GM18502 (cell line): Measurements from ENCODE around the gene RPA1.

Experiments
- ATAC-seq: cut with Tn5 transposase; IDR thresholded peaks from one replicate; pipeline ENCODE4 v1.9.1; 2021; ENCODE audit warnings: mild to moderate bottlenecking; ENCODE audit not compliant: unreplicated experiment, poor library complexity

RPA1 gene

DNA sequence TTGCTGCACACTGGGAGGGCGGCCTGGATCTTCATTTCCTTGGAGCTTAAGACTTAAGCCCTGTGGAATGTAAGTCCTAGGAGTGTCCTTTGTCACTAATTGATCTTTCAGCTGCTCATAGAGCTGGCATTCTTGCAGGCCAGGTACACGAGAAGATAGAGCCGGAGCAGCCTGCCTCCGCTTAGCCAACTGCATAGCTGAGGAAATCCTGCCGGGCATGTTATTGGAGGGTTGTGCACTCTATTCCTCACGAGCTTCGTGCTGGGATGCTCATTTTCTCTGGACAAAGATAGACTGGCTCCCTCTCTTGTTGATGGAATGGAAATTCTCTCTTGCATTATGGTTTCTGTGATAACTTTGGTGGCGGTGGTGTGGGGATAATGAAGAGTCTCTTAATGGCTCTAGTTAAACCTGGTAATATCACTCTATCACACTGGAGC is 76.9 kb downstream of the RPA1 start:
- no peak for ATAC-seq

DNA sequence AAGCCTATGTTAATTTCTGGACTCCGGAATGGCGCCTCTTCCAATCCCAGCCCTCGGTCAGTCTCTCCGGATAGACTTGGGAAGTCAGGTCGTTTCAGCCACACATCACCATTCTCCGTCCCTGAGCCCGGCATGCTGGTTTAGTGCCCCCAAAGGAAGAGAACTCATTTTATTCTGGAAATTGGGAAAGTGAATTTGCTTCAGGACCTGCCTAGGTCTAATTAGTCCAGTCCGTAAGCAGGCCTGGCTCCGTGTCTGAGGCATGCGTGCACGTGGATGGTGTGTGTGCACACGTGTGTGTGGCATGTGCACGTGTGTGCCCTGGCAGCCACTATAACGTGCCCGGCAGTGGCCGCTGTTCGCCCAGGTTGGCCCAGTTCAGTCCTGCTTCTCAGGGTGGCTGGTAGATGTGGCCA is 77.4 kb downstream of the RPA1 start:
- no peak for ATAC-seq

DNA sequence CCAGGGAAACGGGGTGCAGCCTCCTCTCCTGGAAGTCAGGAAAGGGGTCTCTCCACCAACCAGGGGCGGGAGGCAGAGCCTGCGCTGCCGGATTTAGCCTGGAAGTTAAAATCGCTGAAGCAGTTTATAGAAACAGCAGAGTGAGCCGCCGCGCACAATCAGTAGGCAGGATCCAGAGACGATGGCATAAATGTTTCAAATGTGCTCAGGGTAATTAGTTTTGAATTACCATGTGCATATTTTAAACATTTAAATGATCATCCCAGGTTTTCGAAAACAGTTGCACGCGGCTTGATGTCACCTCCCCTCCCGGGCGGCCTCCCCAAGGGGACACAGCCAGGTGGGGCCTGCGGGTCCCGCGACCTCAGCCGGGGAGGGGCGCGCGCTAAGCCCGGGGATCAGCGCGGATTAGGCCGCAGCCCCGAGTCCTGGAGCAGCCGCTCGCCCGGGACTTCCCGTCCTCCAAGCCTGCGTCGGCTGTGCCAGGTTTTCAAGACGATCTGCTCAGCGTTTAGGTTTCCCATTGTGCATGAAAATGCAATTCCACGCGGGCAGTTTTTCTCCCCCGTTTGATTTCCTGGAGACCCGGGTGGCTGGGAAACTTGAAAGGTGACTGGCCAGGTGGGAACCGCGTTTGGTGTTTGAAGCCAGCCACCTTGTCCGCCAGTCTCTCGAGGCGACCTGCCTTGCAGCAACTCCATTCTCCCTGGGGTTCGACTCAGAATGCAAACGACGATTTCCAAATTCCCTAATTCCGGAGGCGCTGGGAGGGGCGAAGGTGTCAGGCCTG is 78.3 kb downstream of the RPA1 start:
- ATAC-seq = no peak

DNA sequence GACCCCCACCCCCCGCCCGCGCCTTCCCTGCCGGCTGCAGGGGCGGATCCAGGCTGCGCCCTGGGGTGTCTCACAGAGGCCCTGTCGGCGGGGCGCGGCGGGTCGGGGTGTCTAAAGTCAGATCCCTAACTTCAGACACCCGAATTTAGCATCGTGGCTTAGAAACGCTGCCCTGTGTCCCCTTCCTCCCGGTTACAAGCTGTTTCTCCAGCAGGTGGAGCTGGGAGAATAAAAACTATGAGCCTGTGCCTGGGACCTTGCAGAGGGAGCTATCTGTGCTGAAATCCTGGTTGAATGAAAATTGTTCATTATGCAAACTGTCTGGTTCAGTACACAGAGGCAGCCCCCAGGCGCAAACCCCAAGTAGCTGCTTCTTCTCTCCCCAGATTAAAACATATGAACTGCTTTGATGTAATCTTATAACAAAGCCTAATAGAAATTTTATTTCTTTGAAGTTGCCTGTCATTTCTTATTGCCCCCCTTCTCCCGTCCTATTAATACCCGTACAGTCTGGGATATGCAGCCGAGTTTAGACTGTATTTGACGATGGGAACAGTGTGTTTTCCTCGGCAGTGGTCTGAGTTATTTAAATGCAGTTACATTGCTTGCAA is 79.0 kb downstream of the RPA1 start:
- no peak for ATAC-seq

DNA sequence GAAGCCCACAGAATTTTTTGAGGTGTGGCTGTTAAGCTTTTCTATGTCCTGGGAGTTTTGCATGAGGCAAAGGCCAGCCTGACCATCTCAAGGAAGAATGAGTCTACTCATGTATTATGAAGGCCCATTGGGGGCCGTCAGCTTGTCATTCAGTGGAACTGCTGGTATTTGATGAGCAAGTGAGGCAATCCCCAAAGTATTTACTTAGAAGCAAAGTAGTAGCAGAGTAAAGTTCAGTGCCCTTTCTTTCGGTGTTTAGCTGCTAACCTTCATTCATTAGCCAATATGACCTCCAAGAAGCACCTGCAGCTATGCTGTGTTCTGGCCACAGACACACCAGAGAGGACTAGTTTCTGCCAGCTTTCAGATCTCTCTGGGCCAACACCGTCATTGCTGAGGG is 80.2 kb downstream of the RPA1 start:
- no peak for ATAC-seq

DNA sequence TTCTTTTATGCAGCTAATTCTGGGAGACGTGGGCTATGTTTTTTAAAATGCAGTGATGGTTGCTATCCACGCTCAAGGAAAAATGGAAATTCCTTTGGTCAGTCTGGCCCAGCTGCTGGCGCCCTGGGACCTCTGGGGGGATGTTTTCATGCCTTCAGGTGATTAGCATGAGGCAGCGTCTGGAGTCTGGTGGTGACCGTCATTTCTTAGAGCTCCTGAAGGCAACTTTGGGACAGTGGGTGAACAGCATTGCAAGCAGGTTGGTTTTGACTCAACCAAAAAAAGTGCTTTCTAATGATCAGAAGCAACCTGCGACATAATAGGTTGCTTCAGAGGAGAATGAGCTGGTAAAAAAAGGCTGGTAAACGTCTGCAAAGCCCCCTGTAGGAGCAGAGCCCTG is 82.3 kb downstream of the RPA1 start:
- no peak for ATAC-seq

DNA sequence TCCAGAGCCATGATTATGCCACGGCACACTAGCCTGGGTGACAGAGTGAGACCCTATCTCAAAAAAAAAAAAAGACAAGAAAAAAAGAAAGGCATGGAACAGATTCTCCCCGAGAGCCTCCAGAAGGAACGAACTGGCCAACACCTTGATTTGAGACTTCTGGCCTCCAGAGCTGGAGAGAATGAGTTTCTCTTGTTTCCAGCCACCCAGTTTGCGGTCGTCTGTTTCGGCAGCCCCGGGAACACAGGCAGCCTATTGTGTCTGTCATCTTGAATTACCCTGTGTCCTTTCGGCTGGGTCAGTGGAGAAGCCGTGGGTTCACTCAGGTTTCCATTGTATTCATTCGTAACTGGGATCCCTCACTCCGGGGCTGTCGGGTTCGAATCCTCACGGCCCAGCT is 83.9 kb downstream of the RPA1 start:
- no peak for ATAC-seq

DNA sequence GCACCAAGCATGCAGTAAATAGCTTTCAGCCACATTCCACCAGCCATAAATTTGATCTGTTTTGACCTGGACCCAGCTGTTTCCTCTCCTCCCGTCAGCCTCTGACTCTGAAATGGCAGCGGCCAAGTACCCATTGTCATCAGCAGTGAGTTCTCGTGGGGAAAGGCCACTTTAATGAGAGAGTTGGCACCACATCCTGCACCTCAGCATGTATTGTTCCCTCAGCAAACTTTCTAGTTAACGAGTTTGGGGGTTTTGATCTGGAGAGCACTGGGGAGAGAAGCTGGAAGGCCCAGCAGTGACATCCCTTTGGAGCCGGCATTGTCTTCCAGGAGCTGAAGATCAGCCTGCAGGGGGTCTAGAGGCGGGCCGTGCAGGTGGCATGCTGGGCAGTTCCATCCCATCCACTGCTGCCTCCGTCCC is 84.9 kb downstream of the RPA1 start:
- ATAC-seq = no peak

DNA sequence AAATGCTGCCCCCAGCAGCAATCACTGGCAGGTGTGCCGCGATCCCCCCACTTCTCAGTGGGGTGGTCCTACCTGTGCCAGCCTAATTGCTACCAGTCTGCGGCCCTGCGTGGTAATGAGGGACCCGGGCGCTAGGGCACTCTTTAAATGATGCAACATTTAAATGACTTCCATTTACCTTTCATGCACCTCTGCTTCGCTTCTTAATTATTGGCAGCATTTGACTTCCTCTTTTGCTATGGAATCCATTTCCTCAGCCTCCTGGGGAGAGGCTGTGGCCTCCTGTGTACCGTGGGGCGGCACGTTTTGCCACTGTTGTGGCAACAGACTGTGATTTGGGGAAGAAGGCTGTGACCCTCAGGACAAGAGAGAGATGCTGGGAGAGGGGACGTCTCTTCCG is 86.1 kb downstream of the RPA1 start:
- no peak for ATAC-seq

DNA sequence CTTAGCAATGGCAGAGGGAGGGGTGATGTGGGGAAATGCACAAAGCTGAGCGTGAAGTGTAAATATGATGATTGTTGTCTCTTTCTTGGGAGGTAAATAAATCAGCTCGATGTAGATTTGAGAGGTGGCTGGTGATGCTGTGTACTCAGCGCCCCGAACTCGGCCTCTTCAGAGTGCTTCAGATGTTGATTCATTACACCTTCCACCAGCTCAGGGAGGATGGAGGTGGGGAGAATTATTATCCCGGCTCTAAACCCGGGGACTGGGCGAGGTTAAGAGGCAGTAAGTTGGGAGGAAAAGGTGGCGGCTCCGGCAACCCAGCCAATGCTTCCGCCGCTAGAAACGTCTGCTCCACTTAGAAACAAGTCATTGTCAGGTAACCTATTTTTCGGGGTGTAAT is 86.5 kb downstream of the RPA1 start:
- no peak for ATAC-seq

DNA sequence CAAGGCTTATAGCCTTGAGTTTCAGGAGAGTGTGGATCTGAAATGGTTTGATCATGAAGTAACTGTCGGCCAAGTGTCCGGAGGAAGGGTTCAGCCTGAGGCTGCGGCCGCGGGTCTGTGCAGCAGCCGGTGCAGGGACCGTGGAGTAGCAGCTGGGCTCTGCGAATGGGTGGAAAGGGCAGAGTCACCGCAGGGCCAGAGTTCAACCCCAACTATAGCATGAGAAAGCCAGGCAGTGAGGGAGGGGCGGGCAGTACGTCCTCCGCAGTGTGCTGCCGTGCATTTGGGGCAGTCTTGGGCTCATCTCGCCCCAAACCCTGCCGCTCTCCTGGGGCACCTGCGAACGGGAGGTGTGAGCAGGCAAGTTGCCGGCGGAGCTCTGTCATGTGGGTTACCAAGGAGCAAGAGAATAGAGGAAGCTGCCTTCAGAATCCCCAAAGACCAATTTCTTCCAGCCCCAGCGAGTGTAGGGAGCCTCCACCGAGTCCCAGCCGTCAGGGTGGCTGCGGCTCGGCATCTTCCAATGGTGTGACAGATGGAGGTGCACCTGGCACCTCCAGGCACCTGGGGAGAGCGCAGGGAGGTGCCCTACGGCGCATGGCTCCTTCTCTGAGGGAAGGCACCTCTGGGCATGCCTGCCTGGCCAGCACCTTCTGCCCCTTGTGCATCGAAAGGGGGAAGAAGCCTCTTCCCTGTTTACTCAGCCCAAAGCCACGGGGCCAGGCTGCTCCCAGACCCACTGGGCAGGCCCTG is 87.3 kb downstream of the RPA1 start:
- no peak for ATAC-seq

DNA sequence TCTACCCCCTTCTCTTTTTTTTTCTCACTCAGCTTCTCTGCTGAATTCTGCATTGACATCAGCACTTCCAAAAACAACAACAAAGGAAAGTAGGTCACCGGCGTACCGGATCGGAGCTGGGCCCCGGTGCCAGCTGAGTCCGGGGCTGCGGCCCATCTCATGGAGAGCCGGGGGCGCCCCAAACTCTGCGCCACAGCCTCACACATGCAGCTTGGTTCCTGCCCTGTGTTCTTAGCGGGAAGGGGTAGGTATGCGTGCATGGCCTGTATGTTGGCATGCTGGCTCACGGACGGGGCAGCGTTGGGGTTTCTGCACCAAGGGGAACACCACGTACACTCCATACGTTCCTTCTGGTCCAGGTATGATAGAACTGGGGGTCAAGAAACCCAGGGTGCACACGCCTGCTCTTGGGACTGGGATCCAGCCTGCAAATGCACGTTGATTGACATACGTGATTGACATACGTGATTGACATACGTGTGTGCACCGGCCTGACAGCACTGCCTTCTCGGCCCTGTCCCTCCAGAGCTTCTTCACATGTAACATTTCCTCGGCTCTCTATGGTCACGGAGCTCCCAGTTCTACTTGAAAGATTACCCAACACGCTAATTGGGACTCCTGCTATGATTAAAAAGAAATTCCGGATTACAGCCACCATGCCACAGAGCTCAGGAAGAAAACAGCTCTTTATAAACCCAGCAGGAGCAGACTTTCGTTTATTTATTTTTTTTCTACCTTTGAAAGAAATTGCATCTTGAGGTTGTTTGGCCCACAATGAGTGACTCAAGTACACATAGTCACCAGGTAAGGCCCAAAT is 88.7 kb downstream of the RPA1 start:
- no peak for ATAC-seq

DNA sequence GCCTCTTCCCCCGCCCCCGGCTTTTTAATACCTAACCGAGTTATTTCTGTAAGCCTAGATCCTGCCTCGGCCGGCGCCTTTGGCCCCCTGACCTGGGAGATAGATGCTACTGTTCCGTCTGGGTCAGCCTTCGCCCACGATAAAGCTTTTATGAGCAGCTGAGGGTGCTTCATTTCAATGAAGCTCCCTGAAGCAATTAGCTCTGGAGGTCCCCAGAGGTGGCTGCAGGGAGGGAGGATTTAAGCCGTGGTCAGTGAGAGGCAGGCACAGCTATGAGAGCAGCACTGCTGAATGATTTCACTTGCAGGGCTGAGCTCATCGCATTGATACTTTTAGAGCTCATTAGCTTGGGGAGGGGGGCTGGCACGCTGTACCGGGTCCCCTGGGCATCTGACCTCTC is 89.4 kb downstream of the RPA1 start:
- ATAC-seq = no peak

DNA sequence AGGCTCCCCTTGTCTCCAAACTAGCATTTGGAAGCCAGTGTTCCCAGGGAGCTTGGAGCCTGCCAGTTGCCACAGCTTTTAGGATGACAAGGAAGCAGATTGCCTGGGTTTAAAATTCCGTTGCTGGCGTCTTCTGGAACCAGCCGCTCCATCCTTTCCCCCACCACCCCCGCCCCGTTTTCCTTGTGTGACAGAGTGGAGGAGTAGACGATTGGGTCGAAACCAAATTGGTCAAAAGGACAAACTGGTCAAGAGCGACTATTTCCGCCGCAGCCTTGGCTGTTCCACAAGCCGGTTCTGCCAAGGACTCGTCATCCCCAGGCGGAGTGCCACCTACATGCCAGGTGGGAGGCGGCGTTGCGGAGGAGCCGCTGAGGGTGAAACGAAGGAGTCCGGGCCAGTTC is 91.1 kb downstream of the RPA1 start:
- ATAC-seq = no peak

DNA sequence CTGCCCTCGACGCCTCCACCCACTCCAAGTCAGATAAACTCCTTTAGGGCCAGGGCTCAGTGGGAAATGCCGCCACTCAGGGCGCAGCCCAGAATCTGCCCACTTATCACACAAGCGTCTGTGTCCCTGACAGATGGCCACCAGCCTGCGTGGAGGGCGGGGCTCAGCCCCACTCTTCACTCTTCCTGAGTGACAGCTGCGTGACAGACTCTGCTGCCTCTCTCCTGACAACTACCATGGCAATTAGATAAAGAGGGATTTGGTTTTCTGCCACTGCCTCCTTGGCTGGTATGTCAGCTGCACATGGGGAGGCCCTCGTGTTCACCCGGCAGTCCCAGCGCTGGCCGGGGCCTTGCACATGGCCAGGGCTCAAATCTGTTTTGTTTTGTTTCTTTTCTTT is 99.2 kb downstream of the RPA1 start:
- ATAC-seq = no peak

DNA sequence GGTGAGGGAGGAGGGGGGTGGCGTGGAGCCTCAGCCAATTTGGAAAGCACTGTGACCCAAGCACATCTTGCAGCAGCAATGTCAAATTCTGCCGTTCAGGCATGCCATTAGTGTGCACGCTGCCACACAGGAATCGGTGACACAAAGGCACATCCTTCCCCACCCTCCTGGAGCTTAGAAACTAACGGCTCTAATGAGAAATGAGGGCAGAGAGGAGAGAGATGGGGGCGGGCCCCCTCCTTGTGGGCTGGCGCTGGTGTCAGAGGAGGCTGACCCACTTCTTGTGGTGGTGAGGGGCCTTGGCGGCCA is 100.5 kb downstream of the RPA1 start:
- no peak for ATAC-seq

DNA sequence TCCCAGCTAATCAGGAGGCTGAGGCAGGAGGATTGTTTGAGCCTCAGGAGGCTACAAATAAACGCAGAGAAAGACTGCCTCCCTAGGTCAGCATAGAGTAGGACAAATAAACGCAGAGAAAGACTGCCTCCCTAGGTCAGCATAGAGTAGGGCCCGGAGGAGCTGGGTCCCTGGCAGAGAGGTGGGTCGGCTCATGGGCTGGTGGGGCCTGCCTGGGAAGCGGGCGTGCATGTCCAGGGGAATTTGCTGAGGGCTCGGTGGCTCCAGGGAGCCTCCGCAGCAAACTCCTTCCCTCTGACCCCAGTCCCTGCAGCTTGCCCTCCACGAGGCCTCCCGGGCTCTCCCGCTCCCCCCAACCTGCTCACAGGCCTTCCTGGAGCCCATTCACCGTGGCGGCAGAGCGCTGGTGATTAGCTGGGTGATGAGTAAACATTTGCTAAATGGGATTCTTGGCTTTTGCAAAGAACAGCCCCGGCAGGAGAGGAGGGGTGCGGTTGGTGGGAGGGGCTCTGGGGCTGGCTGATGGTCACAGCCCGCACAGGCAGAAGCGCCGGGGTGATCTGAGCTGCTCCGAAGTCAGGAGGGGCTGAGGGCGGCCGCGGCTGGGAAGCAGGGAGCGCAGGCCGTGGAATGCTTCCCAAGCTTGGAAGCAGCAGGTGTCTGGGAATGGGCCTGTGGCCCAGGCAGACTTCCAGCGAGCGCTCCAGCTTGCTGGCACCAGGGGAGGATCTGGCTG is 102.2 kb downstream of the RPA1 start:
- no peak for ATAC-seq

DNA sequence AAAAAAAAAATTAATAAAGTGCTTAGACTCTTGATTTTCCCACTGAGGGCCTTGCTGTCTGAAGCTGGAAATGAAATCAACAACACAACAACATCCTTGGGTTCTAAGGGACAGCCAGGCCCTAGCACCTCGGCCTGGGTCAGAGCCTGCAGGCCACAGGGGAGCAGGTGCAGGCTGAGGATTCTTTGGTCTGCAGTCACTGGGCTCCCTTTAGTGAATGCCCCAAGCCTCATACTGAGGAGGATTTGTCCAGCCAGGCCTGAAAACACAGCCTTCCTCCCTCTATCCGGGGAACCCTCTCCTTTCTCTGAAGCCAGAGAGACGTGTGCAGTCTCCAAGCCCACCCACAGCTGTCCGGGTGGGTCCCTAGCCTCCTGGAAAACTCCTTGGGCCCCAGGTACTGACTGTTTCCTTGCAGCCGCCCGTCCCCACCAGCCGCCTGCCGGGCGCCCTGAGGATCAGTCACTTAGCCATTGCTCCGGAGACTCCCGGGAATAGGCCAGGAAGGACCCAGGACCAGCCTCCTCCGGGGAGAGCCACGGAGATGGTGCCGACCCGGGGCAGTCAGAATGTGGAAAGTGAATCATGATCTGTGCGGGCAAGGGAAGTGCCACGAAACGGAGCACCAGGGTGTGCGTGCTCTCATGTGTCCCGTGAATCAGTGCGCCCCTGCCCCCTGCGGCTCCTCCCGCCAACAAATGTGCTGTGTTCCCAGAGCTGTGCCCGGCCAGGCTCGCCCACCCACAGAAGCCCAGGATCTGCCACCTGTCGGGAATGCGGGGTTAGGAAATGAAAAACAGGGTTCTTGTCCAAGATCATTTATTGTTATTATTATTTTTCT is 104.3 kb downstream of the RPA1 start:
- no peak for ATAC-seq

DNA sequence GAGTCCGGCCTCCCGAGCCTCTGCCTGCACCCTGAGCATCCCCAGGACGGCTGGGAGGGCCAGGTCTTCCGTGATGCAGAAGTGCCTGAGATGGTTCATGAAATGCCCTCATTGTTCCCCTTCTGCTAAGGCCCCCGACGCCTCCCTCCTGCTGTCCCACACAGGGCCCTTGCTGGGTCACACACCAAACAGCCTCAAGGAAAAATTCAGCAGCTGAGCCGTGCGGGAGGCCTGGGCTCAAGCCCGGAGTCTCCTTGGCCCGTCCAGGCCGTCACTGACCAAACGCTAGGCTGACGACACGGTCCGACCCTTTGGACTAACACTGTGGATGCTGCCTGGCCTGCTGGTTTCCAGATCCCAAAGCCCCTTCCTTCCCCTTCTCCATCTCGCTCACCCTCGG is 105.1 kb downstream of the RPA1 start:
- ATAC-seq = no peak
